Jurkat, Clone E6-1 (cell line): ENCODE measurements around the gene ERN2.

Experiments
- DNase-seq: peaks from one replicate; pipeline ENCODE4 v3.0.0-alpha.2; 2011; ENCODE audit warnings: low read depth, low spot score
- H3K4me3 ChIP-seq: 2 replicates; pipeline ENCODE4 v1.5.1; 2011; ENCODE audit warnings: mild to moderate bottlenecking, low read length, control low read depth, moderate library complexity

The ERN2 gene

GRCh38 chr16:23691483-23692189 is 21.4 kb downstream of the ERN2 start:
- no peak overlapping the region for H3K4me3 ChIP-seq
- DNase-seq = no peak

- H3K4me3 ChIP-seq = no peak overlapping the region
- DNase-seq = no peak
Observed at GRCh38 chr16:23690771-23691482, 22.1 kb downstream of the ERN2 start.

DNA sequence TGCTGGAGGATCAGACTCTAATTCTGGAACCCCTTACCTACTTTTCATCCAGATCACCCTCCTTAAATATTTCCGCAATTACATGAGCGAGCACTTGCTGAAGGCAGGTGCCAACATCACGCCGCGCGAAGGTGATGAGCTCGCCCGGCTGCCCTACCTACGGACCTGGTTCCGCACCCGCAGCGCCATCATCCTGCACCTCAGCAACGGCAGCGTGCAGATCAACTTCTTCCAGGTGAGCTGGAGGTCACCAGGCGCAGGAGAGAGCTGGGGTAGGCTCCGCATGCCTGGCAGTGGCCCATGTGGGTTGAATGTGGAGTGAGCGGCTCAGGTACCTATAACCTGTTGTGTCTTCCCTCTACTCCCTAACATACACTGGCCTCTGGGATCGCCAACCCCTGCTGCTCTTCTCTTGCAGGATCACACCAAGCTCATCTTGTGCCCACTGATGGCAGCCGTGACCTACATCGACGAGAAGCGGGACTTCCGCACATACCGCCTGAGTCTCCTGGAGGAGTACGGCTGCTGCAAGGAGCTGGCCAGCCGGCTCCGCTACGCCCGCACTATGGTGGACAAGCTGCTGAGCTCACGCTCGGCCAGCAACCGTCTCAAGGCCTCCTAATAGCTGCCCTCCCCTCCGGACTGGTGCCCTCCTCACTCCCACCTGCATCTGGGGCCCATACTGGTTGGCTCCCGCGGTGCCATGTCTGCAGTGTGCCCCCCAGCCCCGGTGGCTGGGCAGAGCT is 23.4 kb downstream of the ERN2 start:
- DNase-seq = no peak
- H3K4me3 ChIP-seq = no peak overlapping the region

GRCh38 chr16:23687034-23687808 is 25.8 kb downstream of the ERN2 start:
- no peak overlapping the region for H3K4me3 ChIP-seq
- no peak for DNase-seq

DNA sequence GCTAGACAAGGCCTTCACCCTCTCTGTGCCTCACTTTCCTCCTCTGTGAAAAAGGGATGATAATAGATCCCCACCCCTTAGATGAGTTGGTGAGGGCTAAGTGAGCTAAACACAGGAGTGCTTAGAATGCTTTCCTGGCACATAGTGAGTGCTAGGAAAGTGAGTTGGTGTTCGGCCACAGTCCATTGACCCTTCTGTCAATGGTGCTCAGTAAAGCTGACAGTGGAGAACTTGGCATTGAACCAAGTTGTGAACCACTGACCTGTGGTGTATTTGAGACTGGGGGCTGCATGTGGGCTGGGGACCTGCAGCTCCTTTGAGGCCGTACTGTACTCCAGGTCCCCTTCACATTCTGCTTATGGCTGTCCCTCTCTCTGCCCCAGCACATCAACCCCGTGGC is 29.5 kb downstream of the ERN2 start:
- H3K4me3 ChIP-seq = no peak overlapping the region

DNA sequence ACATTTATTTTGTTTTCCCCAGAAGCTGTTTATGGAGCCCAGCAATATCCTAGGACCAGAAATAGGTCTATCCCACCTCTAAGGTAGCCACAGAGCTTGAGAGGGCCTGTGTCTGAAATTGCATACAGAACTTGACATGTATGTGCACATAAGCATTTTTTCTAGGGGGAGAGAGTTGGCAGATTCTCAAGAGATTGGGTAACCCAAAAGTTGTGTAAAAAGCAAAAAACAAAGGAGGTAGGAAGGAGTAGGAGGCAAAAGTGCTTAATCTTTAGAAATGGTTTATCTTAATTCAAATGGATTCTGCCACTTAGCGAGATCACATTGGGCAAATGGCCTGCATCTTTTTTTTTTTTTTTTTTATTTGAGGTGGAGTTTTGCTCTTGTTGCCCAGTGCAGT is 30.8 kb downstream of the ERN2 start:
- H3K4me3 ChIP-seq = no peak overlapping the region
- DNase-seq = no peak

More for the DNA sequence above, 29.5 kb downstream of the ERN2 start:
- no peak for DNase-seq

GRCh38 chr16:23679986-23680336 is 33.1 kb downstream of the ERN2 start:
- no peak for DNase-seq
- peak overlapping the region; percentile 69 for H3K4me3 ChIP-seq

GRCh38 chr16:23679274-23679985 is 33.6 kb downstream of the ERN2 start:
- peak overlapping the region; percentile 69 for H3K4me3 ChIP-seq
- DNase-seq = no peak

- DNase-seq = peak; percentile 82
- peak within 1 kb of the TSS; percentile 69 for H3K4me3 ChIP-seq
Observed at GRCh38 chr16:23678430-23679273, 34.4 kb downstream of the ERN2 start, which contains the start of gene PLK1. Gene PLK1 (plus strand): TSS chr16:23678889. CDS start chr16:23678933, 44 bp downstream.

DNA sequence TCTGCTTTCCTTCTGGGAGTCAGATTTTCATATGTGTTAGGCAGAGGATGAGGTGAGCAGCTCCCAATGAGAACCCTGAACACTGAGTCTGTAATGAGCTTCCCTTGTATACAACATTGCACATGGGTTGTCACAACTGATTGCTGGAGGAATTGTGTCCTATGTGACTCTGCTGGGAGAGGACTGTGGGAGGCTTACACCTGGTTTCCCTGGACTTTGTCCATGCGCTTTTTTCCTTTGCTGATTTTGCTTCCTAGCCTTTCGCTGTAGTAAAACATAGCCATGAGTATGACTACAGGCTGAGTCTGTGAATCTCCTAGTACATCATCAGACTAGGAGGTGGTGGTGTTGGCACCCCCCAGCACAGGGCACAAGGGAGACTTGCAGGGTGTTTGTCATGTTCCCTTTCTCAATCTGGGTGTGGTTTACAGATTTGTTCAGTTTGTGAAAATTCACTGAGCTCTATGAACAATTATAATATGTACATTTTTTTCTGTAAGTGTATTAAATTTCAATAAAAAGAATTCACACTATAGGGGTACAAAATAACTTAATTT is 36.0 kb downstream of the ERN2 start:
- no peak for DNase-seq
- no peak overlapping the region for H3K4me3 ChIP-seq

DNA sequence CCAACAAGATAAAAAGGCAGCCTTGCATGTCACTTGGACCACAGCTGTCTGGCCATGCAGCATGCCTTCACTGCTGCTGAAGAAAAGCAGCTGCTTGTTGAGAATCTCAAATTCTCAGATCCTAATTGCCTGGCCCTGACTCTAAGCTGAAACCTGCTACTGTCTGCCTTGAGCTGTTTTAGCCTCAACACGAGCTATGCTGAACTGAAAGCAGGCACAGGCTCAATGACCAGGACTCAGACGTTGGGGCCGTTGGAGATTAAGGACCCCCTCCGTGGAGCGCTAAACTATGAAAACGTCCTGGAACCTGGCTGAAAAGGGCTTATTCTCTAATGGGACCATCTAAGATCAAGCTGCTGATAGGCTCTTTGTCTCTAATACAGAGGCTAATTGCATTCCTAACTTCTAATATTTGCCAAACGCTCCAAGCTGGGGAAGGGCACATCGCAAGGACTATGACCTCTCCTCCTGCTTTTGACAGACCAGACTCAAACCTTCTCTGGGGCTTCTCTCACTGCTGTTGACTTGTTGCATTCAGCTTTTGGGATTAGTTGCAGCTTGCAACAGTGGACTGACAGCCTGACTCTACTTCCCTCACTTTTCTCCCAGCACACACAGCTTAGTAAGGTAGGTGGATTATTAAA is 38.9 kb downstream of the ERN2 start:
- no peak for DNase-seq
- H3K4me3 ChIP-seq = no peak overlapping the region

DNA sequence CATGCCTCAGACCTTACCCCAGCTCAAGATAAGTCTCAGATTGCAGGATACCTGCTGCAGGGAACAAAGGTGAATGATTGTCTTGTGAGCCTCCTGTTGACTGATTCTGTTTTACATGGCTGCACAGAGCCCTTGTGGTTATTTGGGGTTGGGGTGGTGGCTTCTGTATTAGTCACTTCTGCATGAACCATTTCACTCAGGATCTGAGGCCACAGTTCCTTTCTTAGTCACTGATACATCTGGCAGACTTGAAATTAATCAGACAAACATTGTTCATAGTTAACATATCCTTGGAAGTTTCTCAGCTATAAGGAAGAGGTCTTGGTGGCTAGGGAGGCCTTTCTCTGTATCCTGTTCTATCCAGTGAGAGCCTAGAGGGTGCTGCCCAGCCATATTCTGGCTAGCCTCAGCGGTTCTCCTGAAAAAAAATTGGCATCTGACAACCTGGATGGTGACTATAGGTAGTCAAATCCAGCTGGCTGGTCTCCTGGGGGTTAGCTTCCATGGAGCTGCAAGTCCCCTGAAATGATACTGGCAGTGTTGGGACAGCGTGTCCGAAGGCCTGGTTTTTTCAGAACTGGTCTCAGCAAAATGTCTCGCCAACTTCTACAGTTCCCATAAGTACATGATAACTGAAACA is 42.8 kb downstream of the ERN2 start:
- H3K4me3 ChIP-seq = no peak overlapping the region
- no peak for DNase-seq

- H3K4me3 ChIP-seq = no peak overlapping the region
- DNase-seq = no peak
Observed at GRCh38 chr16:23668873-23669272, 44.1 kb downstream of the ERN2 start.

DNA sequence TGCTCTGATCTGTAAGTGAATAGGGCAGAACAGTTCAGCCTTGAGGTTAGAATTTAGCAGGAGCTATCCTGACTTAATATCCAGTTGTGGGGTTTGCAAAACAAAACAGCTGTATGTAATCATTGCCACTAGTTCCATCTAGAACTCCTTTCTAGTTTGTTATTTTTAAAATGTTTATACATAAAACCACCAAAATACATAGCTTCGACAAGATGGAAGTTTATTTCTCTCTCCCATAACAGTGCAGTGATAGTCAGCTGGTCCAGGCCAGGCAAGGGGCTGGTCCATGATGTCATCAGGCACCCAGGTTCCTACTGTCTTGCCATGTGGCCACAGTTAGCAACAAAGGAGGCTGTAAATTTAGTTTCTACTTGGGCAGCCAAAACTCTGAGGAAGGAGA is 44.8 kb downstream of the ERN2 start:
- no peak overlapping the region for H3K4me3 ChIP-seq
- no peak for DNase-seq

- no peak for DNase-seq
- no peak overlapping the region for H3K4me3 ChIP-seq
Observed at GRCh38 chr16:23667355-23667659, 45.7 kb downstream of the ERN2 start.

DNA sequence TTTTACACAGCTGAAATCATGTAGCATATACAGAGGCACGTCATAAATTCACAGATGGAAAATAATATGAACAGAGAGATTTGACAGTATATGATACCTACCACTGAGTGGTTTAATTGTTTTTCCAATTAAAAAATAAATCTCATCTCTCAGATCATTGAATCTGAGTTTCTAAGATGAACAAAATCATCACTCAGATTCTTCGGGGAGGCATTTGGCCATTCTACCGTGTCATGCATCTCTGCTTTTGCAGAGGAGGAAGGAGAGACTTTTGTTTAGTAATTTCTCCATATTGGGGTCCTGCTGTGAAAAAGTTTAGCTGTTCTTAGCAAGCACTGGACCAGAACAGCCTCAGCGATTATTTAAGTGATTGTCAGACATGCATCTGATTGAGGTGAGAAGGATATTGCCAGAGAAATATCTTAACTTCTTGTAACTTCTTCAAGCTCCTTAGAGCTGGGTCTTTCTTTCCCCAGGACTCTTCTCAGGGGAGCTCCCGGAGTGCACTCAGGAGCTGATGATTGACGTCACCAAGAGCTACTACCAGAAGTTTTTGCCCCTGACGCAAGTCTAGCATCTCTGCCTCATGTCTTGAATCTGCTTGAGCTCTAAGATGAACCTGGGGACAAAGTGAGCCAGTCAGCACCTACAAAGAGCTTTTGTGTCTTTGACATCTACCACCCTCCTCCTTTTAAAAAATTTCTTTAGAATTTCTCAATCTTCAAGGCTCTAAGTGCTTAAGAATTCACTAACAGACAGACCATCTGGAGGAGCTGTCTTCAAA is 46.3 kb downstream of the ERN2 start:
- DNase-seq = no peak
- no peak overlapping the region for H3K4me3 ChIP-seq
